Ascending aorta (tissue), 2 donors: ENCODE data around the gene UBE2E2. TPM values are rescaled to one million over a fixed set of nuclear protein-coding genes. Genes with fewer than 3 reads are reported as not detected.

Experiments used
- DNase-seq, 2 donors: peaks; one replicate each; pipeline ENCODE4 v3.0.0-alpha.2; 2019; ENCODE audit warnings: low spot score in 2 of 2
- H3K27ac ChIP-seq, 2 donors: fragments of 200-600 bp; sonication (generic); one replicate each; pipeline ENCODE4 v1.5.1; 2016 to 2017; ENCODE audit warnings: mild to moderate bottlenecking in 1 of 2
- H3K27me3 ChIP-seq: fragments of 200-600 bp; sonication (generic); one replicate; pipeline ENCODE4 v1.5.1; 2017
- H3K36me3 ChIP-seq, 2 donors: fragments of 200-600 bp; sonication (generic); one replicate each; pipeline ENCODE4 v1.5.1; 2016
- H3K4me1 ChIP-seq, 2 donors: fragments of 200-600 bp; sonication (generic); one replicate each; pipeline ENCODE4 v1.5.1; 2016 to 2017; ENCODE audit warnings: mild to moderate bottlenecking in 1 of 2
- H3K4me3 ChIP-seq, 2 donors: fragments of 200-600 bp; sonication (generic); one replicate each; pipeline ENCODE4 v1.5.1; 2016 to 2017; ENCODE audit warnings: mild to moderate bottlenecking in 1 of 2
- H3K9me3 ChIP-seq, 2 donors: fragments of 200-600 bp; sonication (generic); one replicate each; pipeline ENCODE4 v1.5.1; 2016
- intact Hi-C: fragments of 100-400 bp; cut with DNase I; formaldehyde crosslinking; loops from one replicate; pipeline ENCODE4 v1.15.1; 2023
- total RNA-seq: library from RNA; depleted of rRNA; stranded (reverse); fragments of >200 nt; gene quantifications from one replicate; pipeline ENCODE4 v1.1.0, GENCODE V29; 2016
- TF ChIP-seq, protein P1 (sequence below), 3 experiments: fragments of 200-600 bp in 2 of 3; fragments of 450-650 bp in 1 of 3; sonication (generic) in 2 of 3; IDR thresholded peaks; one replicate each; pipeline ENCODE4 v1.5.1; 2016 to 2019; ENCODE audit warnings: antibody characterized with exemption in 3 of 3, mild to moderate bottlenecking in 1 of 3, moderate library complexity in 1 of 3

Gene UBE2E2
- total RNA-seq, 1 donor from 2014 or later, result 5.3 TPM

GRCh38 chr3:23547905-23548650 lies 345.0 kb downstream of the UBE2E2 start:
- Histone ChIP-seq H3K9me3 (no peaks in the 10 kb centered on the region), H3K27me3 (no peaks in the 10 kb centered on the region), H3K4me1 (no peaks in the 10 kb centered on the region), H3K27ac (no peak overlapping the region), H3K36me3 (no peaks in the 10 kb centered on the region), H3K4me3 (no peak overlapping the region)
- intact Hi-C loops, result no loop called here
- DNase-seq, result no peak
- TF ChIP-seq, protein P1, sequence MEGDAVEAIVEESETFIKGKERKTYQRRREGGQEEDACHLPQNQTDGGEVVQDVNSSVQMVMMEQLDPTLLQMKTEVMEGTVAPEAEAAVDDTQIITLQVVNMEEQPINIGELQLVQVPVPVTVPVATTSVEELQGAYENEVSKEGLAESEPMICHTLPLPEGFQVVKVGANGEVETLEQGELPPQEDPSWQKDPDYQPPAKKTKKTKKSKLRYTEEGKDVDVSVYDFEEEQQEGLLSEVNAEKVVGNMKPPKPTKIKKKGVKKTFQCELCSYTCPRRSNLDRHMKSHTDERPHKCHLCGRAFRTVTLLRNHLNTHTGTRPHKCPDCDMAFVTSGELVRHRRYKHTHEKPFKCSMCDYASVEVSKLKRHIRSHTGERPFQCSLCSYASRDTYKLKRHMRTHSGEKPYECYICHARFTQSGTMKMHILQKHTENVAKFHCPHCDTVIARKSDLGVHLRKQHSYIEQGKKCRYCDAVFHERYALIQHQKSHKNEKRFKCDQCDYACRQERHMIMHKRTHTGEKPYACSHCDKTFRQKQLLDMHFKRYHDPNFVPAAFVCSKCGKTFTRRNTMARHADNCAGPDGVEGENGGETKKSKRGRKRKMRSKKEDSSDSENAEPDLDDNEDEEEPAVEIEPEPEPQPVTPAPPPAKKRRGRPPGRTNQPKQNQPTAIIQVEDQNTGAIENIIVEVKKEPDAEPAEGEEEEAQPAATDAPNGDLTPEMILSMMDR (IDR thresholded peaks at IDR 0.05), result no peak

DNA sequence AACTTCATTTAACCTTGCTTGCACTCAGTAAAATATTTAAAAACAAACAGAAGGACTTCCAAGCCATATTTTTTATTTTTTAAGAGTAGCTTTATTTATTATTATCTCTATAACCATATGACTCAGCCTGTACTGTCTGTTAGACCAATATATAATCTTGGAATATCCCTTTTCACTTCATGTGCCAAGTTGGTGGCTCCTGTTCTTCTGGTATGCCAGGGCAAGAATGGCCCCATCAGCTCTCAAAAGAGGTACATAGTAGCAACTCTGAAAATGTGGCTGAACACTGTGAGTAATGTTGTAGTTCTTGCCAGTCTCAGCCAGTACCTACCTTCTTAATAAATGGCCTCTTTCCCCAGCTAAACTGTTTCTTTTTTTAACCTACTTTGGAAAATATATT lies 345.6 kb downstream of the UBE2E2 start:
- Histone ChIP-seq H3K27ac (no peak overlapping the region), H3K27me3 (no peaks in the 10 kb centered on the region), H3K9me3 (no peaks in the 10 kb centered on the region), H3K4me1 (no peaks in the 10 kb centered on the region), H3K36me3 (no peaks in the 10 kb centered on the region), H3K4me3 (no peak overlapping the region)
- intact Hi-C loops, result no loop called here
- no peak for DNase-seq
- TF ChIP-seq, protein P1 (IDR thresholded peaks at IDR 0.05), result no peak

DNA sequence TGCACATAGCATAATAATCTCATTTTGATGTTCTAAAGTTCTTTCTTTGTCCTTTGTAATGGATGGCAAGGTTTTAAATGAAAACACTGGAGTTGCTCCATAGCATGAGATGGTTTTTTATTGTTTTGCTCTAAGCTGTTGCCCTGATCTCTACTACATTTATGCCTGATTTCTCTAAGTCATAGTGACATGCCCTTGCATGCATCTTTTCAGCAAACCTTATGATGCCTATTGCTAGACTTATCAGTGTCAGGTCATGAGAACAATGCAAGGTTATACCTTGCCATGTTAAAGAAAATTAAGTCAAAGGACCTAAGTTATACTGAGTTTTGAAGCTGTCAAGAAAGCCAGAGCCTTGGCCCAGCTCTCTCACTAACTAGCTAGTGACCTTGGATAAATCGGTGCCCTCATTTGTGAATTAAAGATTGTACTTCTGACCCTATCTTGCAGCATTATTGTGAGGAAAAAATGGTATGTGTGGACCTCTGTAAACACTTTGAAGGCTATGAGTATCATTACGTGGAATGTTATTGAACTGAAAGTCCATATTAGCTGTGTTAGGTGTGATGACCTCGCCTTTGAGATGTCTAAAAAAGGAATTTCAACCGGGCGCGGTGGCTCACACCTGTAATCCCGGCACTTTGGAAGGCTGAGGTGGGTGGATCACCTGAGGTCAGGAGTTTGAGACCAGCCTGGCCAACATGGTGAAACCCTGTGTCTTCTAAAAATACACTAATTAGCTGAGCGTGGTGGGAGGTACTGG lies 346.2 kb downstream of the UBE2E2 start:
- Histone ChIP-seq H3K9me3 (no peaks in the 10 kb centered on the region), H3K4me1 (no peaks in the 10 kb centered on the region), H3K4me3 (no peak overlapping the region), H3K36me3 (no peaks in the 10 kb centered on the region), H3K27me3 (no peaks in the 10 kb centered on the region), H3K27ac (no peak overlapping the region)
- no peak for DNase-seq
- intact Hi-C loops, result no loop called here
- TF ChIP-seq, protein P1 (IDR thresholded peaks at IDR 0.05), result no peak

GRCh38 chr3:23550402-23550801 lies 347.3 kb downstream of the UBE2E2 start:
- TF ChIP-seq, protein P1 (IDR thresholded peaks at IDR 0.05), result no peak
- intact Hi-C loops, result no loop called here
- no peak for DNase-seq
- H3K36me3 ChIP-seq, result no peaks in the 10 kb centered on the region
- H3K27me3 ChIP-seq, result no peaks in the 10 kb centered on the region
- no peaks in the 10 kb centered on the region for H3K9me3 ChIP-seq
- no peaks in the 10 kb centered on the region for H3K4me1 ChIP-seq
- no peak overlapping the region for H3K27ac ChIP-seq
- no peak overlapping the region for H3K4me3 ChIP-seq

GRCh38 chr3:23552506-23552905 lies 349.4 kb downstream of the UBE2E2 start:
- no peak for DNase-seq
- Histone ChIP-seq H3K27ac (no peak overlapping the region), H3K36me3 (no peaks in the 10 kb centered on the region), H3K4me3 (no peak overlapping the region), H3K27me3 (no peaks in the 10 kb centered on the region), H3K9me3 (no peaks in the 10 kb centered on the region), H3K4me1 (no peaks in the 10 kb centered on the region)
- intact Hi-C loops, result no loop called here
- TF ChIP-seq, protein P1 (IDR thresholded peaks at IDR 0.05), result no peak
